Dendritic cell treated with granulocyte-macrophage colony-stimulating factor and Interleukin-4, amounts not matched to agents 40 ng/mL and 50 ng/mL, for 4 days (primary cell): Measurements from ENCODE around the gene OSBPL6.
"Not testable (repeated sequence)": the region's sequence is repeated elsewhere in the genome, so short reads cannot be mapped to it uniquely, and the experiment has no call there.

ENCODE experiments used
- H3K27ac Mint-ChIP-seq: one replicate; pipeline ENCODE4 v1.8.0; 2022; ENCODE audit warnings: mild to moderate bottlenecking, mixed read lengths
- H3K27me3 Mint-ChIP-seq: one replicate; pipeline ENCODE4 v1.8.0; 2022; ENCODE audit warnings: mild to moderate bottlenecking, mixed read lengths
- H3K36me3 Mint-ChIP-seq: one replicate; pipeline ENCODE4 v1.8.0; 2022; ENCODE audit warnings: low read depth, mixed read lengths
- H3K4me1 Mint-ChIP-seq: one replicate; pipeline ENCODE4 v1.8.0; 2022; ENCODE audit warnings: low read depth, mixed read lengths
- H3K4me3 Mint-ChIP-seq: one replicate; pipeline ENCODE4 v1.8.0; 2022; ENCODE audit warnings: mild to moderate bottlenecking, moderate library complexity, mixed read lengths
- H3K9me3 Mint-ChIP-seq: one replicate; pipeline ENCODE4 v1.8.0; 2022; ENCODE audit warnings: mixed read lengths
- intact Hi-C: fragments of 100-400 bp; cut with micrococcal nuclease; formaldehyde crosslinking; loops from one replicate; pipeline ENCODE4 v1.15.0; 2022

The OSBPL6 gene

DNA sequence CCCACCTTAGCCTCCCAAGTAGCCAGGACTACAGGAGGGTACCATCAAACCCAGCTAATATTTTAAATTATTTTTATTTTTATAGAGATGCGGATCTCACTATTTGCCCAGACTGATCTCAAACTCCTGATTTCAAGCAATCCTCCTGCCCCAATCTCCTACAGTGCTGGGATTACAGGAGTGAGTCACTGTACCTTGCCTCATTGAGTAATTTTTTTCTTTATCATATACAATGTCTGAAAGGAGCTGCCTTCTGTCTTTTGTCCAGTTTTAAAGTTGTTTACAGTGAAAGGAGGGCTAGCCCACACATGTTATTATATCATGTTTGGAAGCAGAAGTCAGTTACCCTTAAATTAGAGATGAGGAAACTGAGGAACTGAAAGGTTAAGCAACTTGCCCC is 224.1 kb downstream of the OSBPL6 start:
- peaks cover 33% of the 10 kb centered on the region for H3K4me1 Mint-ChIP-seq
- intact Hi-C loops: loop anchor here (10.0 kb wide), 1 partner anchor 134 kb away; no protein-coding TSS in a partner anchor

DNA sequence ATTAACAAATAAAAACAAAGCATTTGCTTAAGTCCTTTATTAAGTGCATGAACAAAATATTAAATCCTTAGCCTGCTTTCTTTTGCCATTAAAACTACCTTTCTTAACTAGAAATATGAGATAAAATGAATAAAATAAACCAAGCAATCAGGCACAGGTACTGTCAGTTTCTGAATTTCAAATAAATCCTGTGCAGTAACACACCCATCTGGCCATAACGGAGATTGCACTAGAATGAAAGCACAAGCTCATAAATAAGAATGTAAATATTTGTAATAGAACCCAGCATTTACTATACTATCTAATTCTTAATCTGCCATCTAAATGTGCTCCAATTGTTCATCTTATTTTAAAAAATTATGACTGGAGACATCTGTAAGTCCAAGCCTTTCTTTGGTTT is 224.8 kb downstream of the OSBPL6 start:
- Mint-ChIP-seq H3K9me3 (no peaks in the 10 kb centered on the region), H3K27ac (no peak overlapping the region), H3K36me3 (peaks cover 16% of the 10 kb centered on the region), H3K27me3 (no peaks in the 10 kb centered on the region), H3K4me1 (peaks cover 30% of the 10 kb centered on the region), H3K4me3 (no peak overlapping the region)
- intact Hi-C loops: loop anchor here (10.0 kb wide), 1 partner anchor 134 kb away; no protein-coding TSS in a partner anchor

More for the DNA sequence above, 224.1 kb downstream of the OSBPL6 start:
- H3K4me3 Mint-ChIP-seq: no peak overlapping the region
- H3K36me3 Mint-ChIP-seq: peaks cover 21% of the 10 kb centered on the region
- no peaks in the 10 kb centered on the region for H3K9me3 Mint-ChIP-seq
- no peaks in the 10 kb centered on the region for H3K27me3 Mint-ChIP-seq
- H3K27ac Mint-ChIP-seq: no peak overlapping the region

DNA sequence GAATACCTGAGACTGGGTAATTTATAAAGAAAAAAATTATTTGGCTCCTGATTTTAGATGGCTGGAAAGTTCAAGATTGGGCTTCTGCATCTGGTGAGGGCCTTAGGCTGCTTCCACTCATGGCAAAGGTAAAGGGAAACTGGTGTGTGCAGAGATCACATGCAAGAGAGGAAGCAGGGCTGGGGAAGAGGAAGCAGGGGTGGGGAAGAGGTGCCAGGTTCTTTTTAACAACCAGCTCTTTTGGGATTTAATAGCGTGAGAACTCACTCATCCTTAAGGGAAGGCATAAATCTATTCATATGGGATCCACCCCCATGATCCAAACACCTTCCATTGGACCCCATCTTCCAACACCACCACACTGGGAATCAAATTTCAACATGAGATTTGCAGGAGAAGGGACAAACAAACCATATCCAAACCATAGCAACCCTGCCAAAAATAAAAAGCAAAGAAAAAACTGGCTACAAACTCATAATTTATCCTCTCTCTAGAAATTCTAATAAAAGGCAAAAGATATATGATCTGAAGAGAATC is 226.2 kb downstream of the OSBPL6 start:
- Mint-ChIP-seq H3K4me1 (peaks cover 22% of the 10 kb centered on the region), H3K4me3 (no peak overlapping the region), H3K9me3 (peaks cover 3% of the 10 kb centered on the region), H3K27ac (no peak overlapping the region), H3K36me3 (peaks cover 23% of the 10 kb centered on the region), H3K27me3 (no peaks in the 10 kb centered on the region)
- intact Hi-C loops: no loop called here

DNA sequence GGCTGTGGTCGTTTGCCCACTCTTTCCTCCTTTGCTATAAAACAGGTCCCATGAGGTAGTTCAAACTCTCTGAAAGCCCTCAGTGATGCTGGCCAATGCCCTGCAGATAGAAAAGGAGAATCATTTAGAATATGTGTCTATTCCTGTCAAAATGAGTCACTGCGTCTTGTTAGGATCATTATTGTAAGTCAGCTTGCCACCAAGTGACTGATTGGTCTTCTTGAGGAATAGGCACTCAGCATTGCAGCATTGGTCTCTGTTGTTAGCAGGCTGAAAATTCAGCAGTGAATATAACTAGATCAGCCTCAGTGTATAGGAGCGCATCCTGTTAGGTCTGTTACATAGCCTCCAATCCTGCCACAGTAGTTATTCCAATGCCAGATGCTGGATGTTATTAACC is 227.8 kb downstream of the OSBPL6 start:
- Mint-ChIP-seq H3K4me3 (no peak overlapping the region), H3K9me3 (peaks cover 10% of the 10 kb centered on the region), H3K36me3 (peaks cover 31% of the 10 kb centered on the region), H3K27ac (no peak overlapping the region), H3K4me1 (peaks cover 8% of the 10 kb centered on the region), H3K27me3 (no peaks in the 10 kb centered on the region)
- intact Hi-C loops: no loop called here

DNA sequence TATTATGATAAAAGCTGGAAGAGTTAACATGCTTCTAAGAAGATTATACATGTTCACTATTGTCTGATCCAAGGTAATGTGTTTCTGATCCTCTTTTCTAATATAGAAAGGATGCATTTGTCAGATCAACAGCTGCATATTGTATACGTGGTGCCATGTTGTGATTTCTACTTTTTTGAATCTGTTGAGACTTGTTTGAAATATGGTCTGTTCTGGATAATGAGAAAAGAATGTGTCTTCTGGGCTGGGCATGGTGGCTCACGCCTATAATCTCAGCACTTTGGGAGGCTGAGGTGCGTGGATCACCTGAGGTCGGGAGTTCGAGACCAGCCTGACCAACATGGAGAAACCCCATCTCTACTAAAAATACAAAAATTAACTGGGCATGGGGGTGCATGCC is 229.4 kb downstream of the OSBPL6 start:
- peaks cover 48% of the 10 kb centered on the region for H3K36me3 Mint-ChIP-seq
- intact Hi-C loops, H3K27ac Mint-ChIP-seq: not testable (repeated sequence)

DNA sequence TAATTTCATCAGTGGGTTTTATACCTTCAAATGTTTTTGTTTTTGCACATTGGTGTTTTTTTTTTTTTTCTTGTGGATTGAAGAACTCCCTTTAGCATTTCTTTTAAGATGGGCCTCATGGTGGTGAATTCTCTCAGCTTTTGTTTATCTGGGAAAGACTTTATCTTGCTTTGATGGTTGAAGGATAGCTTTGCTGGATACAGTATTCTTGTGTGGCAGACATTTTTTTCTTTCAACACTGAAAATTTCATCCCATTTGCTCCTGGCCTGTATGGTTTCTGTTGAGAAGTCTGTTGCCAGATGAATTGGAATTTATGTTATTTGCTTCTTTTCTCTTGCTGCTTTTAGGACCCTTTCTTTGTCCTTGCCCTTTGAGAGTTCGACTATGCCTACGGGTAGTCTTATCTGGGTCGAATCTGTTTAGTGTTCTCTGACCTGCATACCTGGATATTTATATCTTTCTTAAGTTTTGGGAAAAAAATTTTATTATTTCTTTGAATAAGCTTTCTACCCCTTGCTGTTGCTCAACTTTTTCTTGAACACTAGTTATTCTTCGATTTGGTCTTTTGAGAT is 231.0 kb downstream of the OSBPL6 start:
- H3K4me3 Mint-ChIP-seq: no peak overlapping the region
- peaks cover 11% of the 10 kb centered on the region for H3K4me1 Mint-ChIP-seq
- peaks cover 61% of the 10 kb centered on the region for H3K36me3 Mint-ChIP-seq
- no peaks in the 10 kb centered on the region for H3K27me3 Mint-ChIP-seq
- intact Hi-C loops: no loop called here
- no peak overlapping the region for H3K27ac Mint-ChIP-seq
- peaks cover 10% of the 10 kb centered on the region for H3K9me3 Mint-ChIP-seq

More for the DNA sequence above, 229.4 kb downstream of the OSBPL6 start:
- not testable (repeated sequence) for H3K27me3 Mint-ChIP-seq, H3K4me3 Mint-ChIP-seq, H3K4me1 Mint-ChIP-seq
- peaks cover 10% of the 10 kb centered on the region for H3K9me3 Mint-ChIP-seq

DNA sequence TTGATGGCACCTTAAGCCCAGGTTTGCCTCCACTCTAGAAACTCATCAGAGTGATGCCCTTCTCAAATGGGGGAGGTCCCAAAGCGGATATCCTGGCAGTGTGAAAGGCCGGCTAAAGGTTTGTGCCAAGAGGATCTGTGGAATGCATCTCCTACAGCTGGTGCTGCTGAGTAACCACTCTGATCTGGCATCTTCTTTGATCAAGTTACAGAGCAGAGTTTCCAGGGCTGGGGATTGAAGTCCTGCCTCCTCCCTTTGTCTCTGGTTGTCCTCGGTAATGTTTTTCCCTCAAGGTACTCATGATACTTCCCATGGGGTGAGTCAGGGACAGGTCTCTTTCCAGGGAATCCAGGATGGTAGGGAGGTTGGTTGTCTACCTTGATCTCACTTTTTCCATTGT is 232.1 kb downstream of the OSBPL6 start:
- peaks cover 10% of the 10 kb centered on the region for H3K9me3 Mint-ChIP-seq
- peaks cover 66% of the 10 kb centered on the region for H3K36me3 Mint-ChIP-seq
- H3K27me3 Mint-ChIP-seq: no peaks in the 10 kb centered on the region
- H3K27ac Mint-ChIP-seq: no peak overlapping the region
- H3K4me3 Mint-ChIP-seq: no peak overlapping the region
- intact Hi-C loops: no loop called here
- peaks cover 6% of the 10 kb centered on the region for H3K4me1 Mint-ChIP-seq

DNA sequence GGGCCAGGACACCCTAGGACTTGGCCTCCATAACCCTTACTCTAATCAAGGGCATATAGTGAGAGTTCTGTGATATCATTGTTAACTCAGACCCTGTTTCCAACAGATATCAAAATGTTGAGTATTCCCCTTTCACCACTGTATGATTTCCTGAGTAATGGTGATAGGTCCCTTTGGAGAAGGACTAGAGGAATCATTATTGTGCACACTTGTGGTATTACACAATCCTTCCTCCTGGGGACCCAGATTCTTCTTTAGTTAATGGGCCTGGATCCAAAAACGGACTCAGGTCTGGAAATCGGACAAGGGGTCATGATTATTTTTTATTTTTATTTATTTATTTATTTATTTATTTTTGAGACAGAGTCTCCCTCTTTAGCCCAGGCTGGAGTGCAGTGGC is 233.1 kb downstream of the OSBPL6 start:
- Mint-ChIP-seq H3K27me3 (no peaks in the 10 kb centered on the region), H3K9me3 (peaks cover 10% of the 10 kb centered on the region), H3K27ac (no peak overlapping the region), H3K4me3 (no peak overlapping the region), H3K36me3 (peaks cover 76% of the 10 kb centered on the region), H3K4me1 (peaks cover 6% of the 10 kb centered on the region)
- intact Hi-C loops: no loop called here

DNA sequence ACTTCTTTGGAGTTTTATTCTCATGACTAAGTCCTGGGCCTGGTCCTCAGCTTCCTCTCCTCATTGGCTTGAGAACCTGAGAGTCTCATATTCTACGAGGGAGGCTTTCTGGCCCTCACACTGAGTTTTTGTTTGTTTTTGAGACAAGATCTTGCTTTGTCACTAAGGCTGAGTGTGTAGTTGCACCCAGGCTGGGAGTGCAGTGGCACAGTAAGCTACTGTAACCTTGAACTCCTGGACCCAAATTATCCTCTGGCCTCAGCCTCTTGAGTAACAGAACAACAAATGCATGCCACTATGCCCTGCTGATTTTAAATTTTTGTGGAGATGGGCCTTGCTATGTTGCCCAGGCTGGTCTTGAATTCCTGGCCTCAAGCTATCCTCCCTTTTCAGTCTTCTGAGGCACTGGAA is 234.1 kb downstream of the OSBPL6 start:
- Mint-ChIP-seq H3K9me3 (peaks cover 10% of the 10 kb centered on the region), H3K36me3 (peaks cover 86% of the 10 kb centered on the region), H3K27ac (no peak overlapping the region), H3K27me3 (no peaks in the 10 kb centered on the region), H3K4me3 (no peak overlapping the region), H3K4me1 (peaks cover 6% of the 10 kb centered on the region)
- intact Hi-C loops: no loop called here

DNA sequence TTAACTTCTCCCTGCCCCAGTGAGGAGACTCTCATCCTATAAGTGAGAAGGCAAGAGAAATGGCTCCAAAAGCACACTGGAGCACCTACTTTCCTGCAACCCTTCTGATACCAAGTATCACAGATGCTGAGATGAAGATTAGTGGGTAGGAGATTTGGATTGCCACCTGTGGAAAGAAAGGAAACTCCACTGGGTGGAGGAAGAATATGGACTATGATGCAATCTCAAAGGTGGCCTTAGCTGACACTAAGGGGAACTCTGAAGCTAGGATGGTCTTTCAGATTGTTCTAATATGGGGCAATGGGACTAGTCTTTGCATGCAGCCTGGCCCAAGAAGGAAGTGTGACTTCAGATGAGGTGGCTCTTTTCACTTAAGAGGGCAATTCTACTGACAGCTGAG is 235.0 kb downstream of the OSBPL6 start:
- Mint-ChIP-seq H3K4me1 (peaks cover 6% of the 10 kb centered on the region), H3K36me3 (peaks cover 95% of the 10 kb centered on the region), H3K4me3 (no peak overlapping the region), H3K27ac (no peak overlapping the region), H3K27me3 (no peaks in the 10 kb centered on the region), H3K9me3 (peaks cover 10% of the 10 kb centered on the region)
- intact Hi-C loops: no loop called here

DNA sequence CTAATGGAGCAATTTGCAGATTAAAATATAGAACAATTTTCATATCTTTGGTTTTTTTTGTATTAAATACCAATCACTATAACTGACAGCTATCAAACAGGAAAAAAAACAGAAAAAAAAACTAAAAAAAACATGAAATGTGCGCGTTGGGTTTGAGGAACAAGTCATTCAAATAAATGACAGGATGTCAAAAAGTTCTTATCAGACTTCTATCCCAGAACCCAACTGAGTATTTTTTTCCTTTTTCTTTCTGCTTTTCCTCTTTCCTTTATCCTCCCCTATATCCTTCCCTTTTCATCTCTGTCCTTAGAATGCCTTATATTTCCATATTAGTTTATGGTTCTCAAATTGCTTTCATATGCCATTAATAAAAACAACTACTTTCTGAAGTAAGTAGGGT is 242.3 kb downstream of the OSBPL6 start:
- H3K4me1 Mint-ChIP-seq: no peaks in the 10 kb centered on the region
- H3K36me3 Mint-ChIP-seq: peaks cover 87% of the 10 kb centered on the region

DNA sequence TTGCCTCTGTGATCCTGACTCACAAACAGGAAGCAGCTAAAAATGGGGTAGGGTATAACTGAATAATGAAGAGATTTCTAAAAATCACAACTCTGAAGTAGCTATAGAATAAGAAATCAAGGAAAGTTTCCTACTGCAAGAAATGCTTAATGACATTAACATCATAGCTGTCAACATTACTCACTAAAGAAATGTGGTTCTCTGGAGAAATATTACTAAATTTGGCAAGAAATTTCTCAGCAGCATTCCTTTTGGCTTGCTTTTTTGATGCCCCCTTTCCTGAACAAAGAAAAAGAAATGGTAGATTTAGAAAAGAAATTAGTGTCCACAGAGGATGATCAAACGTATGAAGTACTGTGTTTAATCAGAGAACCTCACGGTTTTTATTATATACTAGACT is 247.1 kb downstream of the OSBPL6 start:
- Mint-ChIP-seq H3K4me3 (no peak overlapping the region), H3K36me3 (peaks cover 83% of the 10 kb centered on the region), H3K27me3 (no peaks in the 10 kb centered on the region), H3K4me1 (no peaks in the 10 kb centered on the region), H3K27ac (no peak overlapping the region), H3K9me3 (no peaks in the 10 kb centered on the region)
- intact Hi-C loops: no loop called here

More for the DNA sequence above, 242.3 kb downstream of the OSBPL6 start:
- H3K27me3 Mint-ChIP-seq: no peaks in the 10 kb centered on the region
- H3K9me3 Mint-ChIP-seq: no peaks in the 10 kb centered on the region
- H3K27ac Mint-ChIP-seq: no peak overlapping the region
- no peak overlapping the region for H3K4me3 Mint-ChIP-seq
- intact Hi-C loops: no loop called here

DNA sequence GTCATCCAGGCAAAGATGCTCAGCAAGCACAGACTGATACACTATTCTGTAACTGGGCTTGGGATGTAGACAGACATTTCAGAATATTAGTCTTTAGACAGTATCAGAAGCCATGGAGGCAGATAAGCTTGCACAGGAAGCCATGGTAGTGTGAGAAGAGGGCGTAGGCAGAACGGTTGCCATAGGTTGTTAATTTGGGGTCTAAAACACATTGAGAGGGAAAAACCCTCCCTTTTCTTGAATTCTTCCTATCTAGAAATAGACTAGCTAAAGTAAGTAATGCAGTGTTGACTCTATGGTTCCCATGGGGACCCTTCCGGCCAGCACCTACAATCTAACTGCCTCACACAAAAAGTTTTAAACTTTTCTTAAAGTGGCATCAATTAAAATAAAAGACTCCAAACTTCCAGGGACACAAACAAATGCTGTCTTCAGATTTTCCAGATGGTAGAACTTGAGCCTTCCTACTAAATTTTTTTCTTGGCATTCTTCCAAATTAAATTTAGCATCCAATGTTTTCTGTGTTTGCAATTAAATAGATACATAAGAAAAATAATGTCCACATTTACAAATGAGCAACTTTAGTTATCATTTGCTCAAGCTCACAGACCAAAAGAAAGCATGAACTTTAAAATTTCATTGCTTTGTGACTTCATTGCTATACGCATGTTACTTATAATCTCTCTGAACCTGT is 254.8 kb downstream of the OSBPL6 start:
- intact Hi-C loops: no loop called here
- Mint-ChIP-seq H3K9me3 (no peaks in the 10 kb centered on the region), H3K4me1 (peaks cover 26% of the 10 kb centered on the region), H3K27ac (no peak overlapping the region), H3K4me3 (no peak overlapping the region), H3K27me3 (no peaks in the 10 kb centered on the region), H3K36me3 (peaks cover 56% of the 10 kb centered on the region)

DNA sequence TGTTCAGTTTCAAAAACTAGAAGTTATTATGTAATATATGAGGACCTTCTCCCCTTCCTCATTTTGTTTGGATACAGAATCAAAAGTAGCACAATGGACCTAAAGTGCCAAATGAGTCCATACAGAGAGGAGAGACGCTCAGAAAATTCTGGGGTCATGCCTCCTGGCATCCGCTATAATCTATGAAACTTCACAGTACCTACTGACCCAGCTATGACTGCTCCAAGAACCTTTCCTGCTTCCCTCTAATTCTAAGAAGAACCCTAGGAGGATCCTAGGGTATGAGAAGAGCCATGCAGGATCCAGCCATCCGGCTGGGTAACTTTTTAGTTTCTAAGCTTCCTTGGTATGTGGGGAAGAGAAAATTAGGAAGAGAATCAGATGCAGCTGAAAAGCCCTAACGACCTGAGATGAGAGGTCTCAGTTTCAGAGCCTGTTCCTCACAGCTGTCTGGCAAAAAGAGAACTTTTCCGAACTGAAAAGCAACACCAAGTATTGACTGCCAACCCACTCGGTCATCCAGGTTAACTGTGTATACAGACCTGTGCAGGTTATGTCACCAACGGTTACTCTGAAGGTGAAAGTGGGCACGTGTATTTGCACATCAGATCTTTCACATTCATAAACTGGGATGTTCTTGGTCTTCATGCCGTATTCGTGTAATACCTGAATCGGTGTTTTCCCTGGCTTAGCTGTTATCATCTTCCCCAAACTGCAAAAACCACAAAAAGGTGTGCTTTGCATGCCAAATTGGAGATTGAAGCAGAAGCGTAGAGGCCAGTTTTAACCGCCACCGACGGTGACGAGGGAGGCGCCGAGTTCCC is 255.6 kb downstream of the OSBPL6 start:
- H3K9me3 Mint-ChIP-seq: no peaks in the 10 kb centered on the region
- H3K27ac Mint-ChIP-seq: peak overlapping the region; percentile 98
- peaks cover 26% of the 10 kb centered on the region for H3K4me1 Mint-ChIP-seq
- H3K27me3 Mint-ChIP-seq: peaks cover 3% of the 10 kb centered on the region
- peak overlapping the region; percentile 88 for H3K4me3 Mint-ChIP-seq
- intact Hi-C loops: loop anchor here (1.0 to 2.0 kb wide), 2 partner anchors 36 to 73 kb away; no protein-coding TSS in a partner anchor
- peaks cover 48% of the 10 kb centered on the region for H3K36me3 Mint-ChIP-seq
